ENCODE results near the gene SAP25. TPM values are rescaled to one million over a fixed set of nuclear protein-coding genes. Genes with fewer than 3 reads are reported as not detected.

Gene SAP25
- polyA plus RNA-seq, 1 donor from 2014 or later, result 0.52 TPM

GRCh38 chr7:100562195-100563099 lies 11.3 kb downstream of the SAP25 start:
- Histone ChIP-seq H2AFZ (ENCODE audit: low read depth, low read length) (no peak overlapping the region), H3K9me2 (ENCODE audit: insufficient read depth, low read length) (no peaks in the 10 kb centered on the region), H3K79me2 (replicated peaks; ENCODE audit: insufficient read depth, low read length) (no peaks in the 10 kb centered on the region), H3K9me3 (ENCODE audit: low read length) (no peaks in the 10 kb centered on the region), H4K20me1 (ENCODE audit: insufficient read depth) (no peaks in the 10 kb centered on the region), H3K4me3 (ENCODE audit: low read length) (no peak overlapping the region), H3F3A (ENCODE audit: insufficient read depth, low read length, poor library complexity, severe bottlenecking) (no peaks in the 10 kb centered on the region), H3K4me2 (ENCODE audit: low read length) (no peak overlapping the region), H3K27ac (ENCODE audit: low read length) (no peak overlapping the region), H3K27me3 (ENCODE audit: insufficient read depth, low read depth, low read length) (no peaks in the 10 kb centered on the region), H3K36me3 (ENCODE audit: insufficient read depth, low read length) (no peaks in the 10 kb centered on the region), H3K9ac (ENCODE audit: low read length) (no peak overlapping the region)
- TF ChIP-seq POLR2AphosphoS5 (IDR thresholded peaks at IDR 0.05) (no peak), TAF1 (IDR thresholded peaks at IDR 0.05; ENCODE audit: low read depth) (no peak), SMC3 (conservative IDR thresholded peaks at IDR 0.05; ENCODE audit: poor library complexity) (no peak), EP300 (conservative IDR thresholded peaks at IDR 0.05; ENCODE audit: poor library complexity, severe bottlenecking) (no peak), CTCF (IDR thresholded peaks at IDR 0.05; ENCODE audit: poor library complexity, severe bottlenecking) (no peak), MXI1 (conservative IDR thresholded peaks at IDR 0.05; ENCODE audit: poor library complexity, severe bottlenecking) (no peak), EZH2 (IDR thresholded peaks at IDR 0.05; ENCODE audit: borderline replicate concordance, insufficient read depth, low read length, poor library complexity, severe bottlenecking) (no peak), REST (IDR thresholded peaks at IDR 0.05; ENCODE audit: borderline replicate concordance) (no peak), RAD21 (conservative IDR thresholded peaks at IDR 0.05) (no peak)

- TF ChIP-seq TAF1 (IDR thresholded peaks at IDR 0.05; ENCODE audit: low read depth) (no peak), RAD21 (conservative IDR thresholded peaks at IDR 0.05) (no peak), EP300 (conservative IDR thresholded peaks at IDR 0.05; ENCODE audit: poor library complexity, severe bottlenecking) (no peak), MXI1 (conservative IDR thresholded peaks at IDR 0.05; ENCODE audit: poor library complexity, severe bottlenecking) (no peak)
- Histone ChIP-seq H3K9me2 (ENCODE audit: insufficient read depth, low read length) (no peaks in the 10 kb centered on the region), H3K4me2 (ENCODE audit: low read length) (no peak overlapping the region), H3F3A (ENCODE audit: insufficient read depth, low read length, poor library complexity, severe bottlenecking) (no peaks in the 10 kb centered on the region), H2AFZ (ENCODE audit: low read depth, low read length) (no peak overlapping the region), H3K9ac (ENCODE audit: low read length) (no peak overlapping the region), H3K4me3 (ENCODE audit: low read length) (no peak overlapping the region), H3K27ac (ENCODE audit: low read length) (no peak overlapping the region), H3K9me3 (ENCODE audit: low read length) (no peaks in the 10 kb centered on the region), H3K36me3 (ENCODE audit: insufficient read depth, low read length) (no peaks in the 10 kb centered on the region), H3K27me3 (ENCODE audit: insufficient read depth, low read depth, low read length) (no peaks in the 10 kb centered on the region), H4K20me1 (ENCODE audit: insufficient read depth) (no peaks in the 10 kb centered on the region), H3K79me2 (replicated peaks; ENCODE audit: insufficient read depth, low read length) (no peaks in the 10 kb centered on the region)
Measured at GRCh38 chr7:100561491-100562194, 12.1 kb downstream of the SAP25 start.
